HepG2 (cell line): Measurements from ENCODE around the gene TNRC18. TPM values are rescaled to one million over a fixed set of nuclear protein-coding genes. Genes with fewer than 3 reads are reported as not detected.
A peak's percentile ranks its signal among the peaks of the same experiment; 100 is the strongest.

Source experiments
- BRCA1 ChIP-seq: sonication (generic); formaldehyde crosslinking; IDR thresholded peaks from 2 replicates; pipeline ENCODE4 v1.4.0; 2020; ENCODE audit warnings: missing genetic modification reagents
- FLYWCH1 ChIP-seq: sonication (generic); formaldehyde crosslinking; IDR thresholded peaks from 2 replicates; pipeline ENCODE4 v1.8.1; 2023; ENCODE audit warnings: mild to moderate bottlenecking, missing genetic modification reagents
- GATA4 ChIP-seq: sonication (generic); IDR thresholded peaks from 2 replicates; pipeline ENCODE4 v1.6.1; 2016; ENCODE audit warnings: antibody characterized with exemption, low read depth, borderline replicate concordance
- MIER2 ChIP-seq: IDR thresholded peaks from 2 replicates; pipeline ENCODE4 v1.6.1; 2016; ENCODE audit warnings: missing biosample characterization, missing genetic modification reagents
- NCOA1 ChIP-seq: sonication (generic); formaldehyde crosslinking; IDR thresholded peaks from 2 replicates; pipeline ENCODE4 v1.9.0; 2021; ENCODE audit warnings: missing genetic modification reagents
- PAWR ChIP-seq: sonication (generic); formaldehyde crosslinking; IDR thresholded peaks from 2 replicates; pipeline ENCODE4 v1.4.0; 2020; ENCODE audit warnings: missing genetic modification reagents, mild to moderate bottlenecking, borderline replicate concordance
- PHB2 ChIP-seq: fragments of 450-650 bp; IDR thresholded peaks from 2 replicates; pipeline ENCODE4 v1.6.1; 2018; ENCODE audit not compliant: partially characterized antibody
- SOX13 ChIP-seq, 3 experiments: fragments of 450-650 bp in 1 of 3; sonication (generic) in 1 of 3; formaldehyde crosslinking in 1 of 3; IDR thresholded peaks in 2 of 3; conservative IDR thresholded peaks in 1 of 3; 2 replicates each; pipeline versions ENCODE4 v1.5.0 to v1.6.1; 2016 to 2020; ENCODE audit warnings: antibody characterized with exemption in 1 of 3, mild to moderate bottlenecking in 1 of 3, missing compliant biosample characterization in 1 of 3, missing genetic modification reagents in 1 of 3, moderate library complexity in 1 of 3
- SSRP1 ChIP-seq: IDR thresholded peaks from 2 replicates; pipeline ENCODE4 v1.6.1; 2016; ENCODE audit warnings: control low read depth
- THAP7 ChIP-seq: sonication (generic); formaldehyde crosslinking; IDR thresholded peaks from 2 replicates; pipeline ENCODE4 v1.8.1; 2023; ENCODE audit warnings: mild to moderate bottlenecking, missing genetic modification reagents
- TOE1 ChIP-seq: sonication (generic); formaldehyde crosslinking; IDR thresholded peaks from 2 replicates; pipeline ENCODE4 v1.4.0; 2020; ENCODE audit warnings: mild to moderate bottlenecking, missing genetic modification reagents
- ZKSCAN1 ChIP-seq: fragments of 150-350 bp; IDR thresholded peaks from 2 replicates; pipeline ENCODE4 v1.6.1; 2014; ENCODE audit warnings: low read length
- ZNF207 ChIP-seq: fragments of 450-650 bp; IDR thresholded peaks from 2 replicates; pipeline ENCODE4 v1.6.1; 2016; ENCODE audit warnings: antibody characterized with exemption, borderline replicate concordance
- ZNF264 ChIP-seq: sonication (generic); formaldehyde crosslinking; IDR thresholded peaks from 2 replicates; pipeline ENCODE4 v1.4.0; 2020; ENCODE audit warnings: missing genetic modification reagents
- ZNF275 ChIP-seq: sonication (generic); formaldehyde crosslinking; IDR thresholded peaks from 2 replicates; pipeline ENCODE4 v1.8.0; 2022; ENCODE audit warnings: missing genetic modification reagents, mild to moderate bottlenecking, inconsistent platforms, borderline replicate concordance
- ZNF432 ChIP-seq: sonication (generic); formaldehyde crosslinking; IDR thresholded peaks from 2 replicates; pipeline ENCODE4 v1.5.0; 2020; ENCODE audit warnings: missing genetic modification reagents, mild to moderate bottlenecking, borderline replicate concordance
- ZNF510 ChIP-seq: sonication (generic); formaldehyde crosslinking; IDR thresholded peaks from 2 replicates; pipeline ENCODE4 v1.4.0; 2020; ENCODE audit warnings: low read depth, mild to moderate bottlenecking, missing genetic modification reagents
- ZNF549 ChIP-seq: sonication (generic); formaldehyde crosslinking; IDR thresholded peaks from 2 replicates; pipeline ENCODE4 v1.5.0; 2020; ENCODE audit warnings: missing genetic modification reagents
- ZNF576 ChIP-seq: sonication (generic); formaldehyde crosslinking; IDR thresholded peaks from 2 replicates; pipeline ENCODE4 v1.4.0; 2020; ENCODE audit warnings: mild to moderate bottlenecking, missing genetic modification reagents
- ZNF776 ChIP-seq: sonication (generic); formaldehyde crosslinking; IDR thresholded peaks from 2 replicates; pipeline ENCODE4 v1.4.0; 2020; ENCODE audit warnings: mild to moderate bottlenecking, missing genetic modification reagents
- ZNF841 ChIP-seq: sonication (generic); formaldehyde crosslinking; IDR thresholded peaks from 2 replicates; pipeline ENCODE4 v1.8.1; 2023; ENCODE audit warnings: missing genetic modification reagents, borderline replicate concordance
- ZSCAN21 ChIP-seq: sonication (generic); formaldehyde crosslinking; IDR thresholded peaks from 2 replicates; pipeline ENCODE4 v1.8.0; 2022; ENCODE audit warnings: mild to moderate bottlenecking, missing genetic modification reagents, moderate library complexity, borderline replicate concordance
- polyA plus RNA-seq, 8 experiments: library from polyadenylated mRNA; depleted of rRNA in 3 of 8; stranded (reverse) in 7 of 8; unstranded in 1 of 8; fragments of >200 nt; fragmentation: Illumina TruSeq in 4 of 8; extraction: Trizol in 4 of 8; gene quantifications; 2 replicates each; pipeline versions ENCODE4 v1.2.1 to v1.2.3, GENCODE V29; 2011 to 2016; ENCODE audit warnings: low read depth in 4 of 8, missing spikeins in 1 of 8, mixed read lengths in 1 of 8; ENCODE audit not compliant: insufficient read depth in 1 of 8
- total RNA-seq, 5 experiments: library from RNA; depleted of rRNA; stranded (reverse); fragments of >200 nt; fragmentation: Illumina TruSeq; extraction: Trizol; gene quantifications; 2 replicates each; pipeline ENCODE4 v1.2.3, GENCODE V29; 2016; ENCODE audit warnings: low read depth in 1 of 5
- TF ChIP-seq, protein P1 (sequence below): IDR thresholded peaks from 2 replicates; pipeline ENCODE4 v1.6.1; 2016; ENCODE audit warnings: missing compliant biosample characterization, missing genetic modification reagents, borderline replicate concordance
- TF ChIP-seq, protein P2 (sequence below): IDR thresholded peaks from 2 replicates; pipeline ENCODE4 v1.6.1; 2012; ENCODE audit warnings: low read length, improper control_type of control experiment

The TNRC18 gene
- total and polyA plus RNA-seq, 2 of the 13 experiments (the other 11 are each of a cell fraction or from before 2014, with no cell fraction given): 11.7 to 17.4 TPM

DNA sequence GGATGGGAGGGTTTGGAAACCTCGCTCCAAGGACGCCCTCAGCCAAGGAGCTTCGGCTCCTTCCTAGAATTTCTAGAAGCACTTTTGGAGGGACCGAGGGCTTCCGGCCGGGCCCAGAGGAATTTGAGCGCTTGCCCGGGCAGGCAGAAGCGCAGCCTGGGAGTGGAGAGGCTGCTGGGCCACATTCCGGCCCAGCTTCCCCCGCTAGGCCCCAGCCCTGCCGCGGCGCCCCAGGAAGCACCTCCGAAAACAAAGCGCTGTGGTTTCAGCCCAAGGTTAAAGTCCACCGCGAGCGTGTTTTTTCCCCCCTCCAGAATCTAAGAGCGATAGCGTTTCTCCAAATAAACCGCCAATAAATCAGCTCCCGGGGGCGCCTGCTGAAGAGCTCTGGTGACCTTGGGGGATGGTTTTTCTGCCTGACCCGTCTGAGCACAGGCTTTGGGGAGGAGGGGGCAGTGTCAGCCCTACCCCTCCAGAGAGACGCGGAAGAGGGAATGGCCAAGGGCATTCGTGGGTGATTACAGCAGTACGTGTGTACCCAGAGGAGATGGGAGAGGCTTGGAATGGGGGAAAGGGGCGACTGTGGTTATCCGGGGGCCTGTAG, 5.7 kb upstream of the TNRC18 start (continued):
- TF ChIP-seq TOE1 (CRISPR knock-in tag) (peak; percentile 48; the same call in 1 of the 2 replicates), ZNF432 (no peak), ZNF275 (CRISPR knock-in tag) (peak; percentile 92; the same call in 1 of the 2 replicates), FLYWCH1 (CRISPR knock-in tag) (no peak), ZNF549 (CRISPR knock-in tag) (no peak; the same call in 1 of the 2 replicates), BRCA1 (no peak), PHB2 (no peak), ZNF576 (CRISPR knock-in tag) (0 out of 2 replicates have a peak, but pooled peaks have one; percentile 32), ZNF207 (no peak), ZNF510 (CRISPR knock-in tag) (no peak), PAWR (CRISPR knock-in tag) (no peak), NCOA1 (CRISPR knock-in tag) (peak; percentile 31; the same call in 1 of the 2 replicates), SSRP1 (no peak), ZNF264 (CRISPR knock-in tag) (no peak; the same call in 1 of the 2 replicates), MIER2 (CRISPR knock-in tag) (no peak), ZKSCAN1 (no peak), SOX13 (IDR thresholded peaks at IDR 0.05) (peak; percentile 34), SOX13 (CRISPR knock-in tag; conservative IDR thresholded peaks at IDR 0.05 in 1 of 2, IDR thresholded peaks at IDR 0.05 in 1 of 2) (peak in 1 of 2 experiments; percentile 85; a peak in 2 of 4 replicates), ZNF841 (CRISPR knock-in tag) (0 out of 2 replicates have a peak, but pooled peaks have one; percentile 61), GATA4 (no peak), ZSCAN21 (CRISPR knock-in tag) (no peak), ZNF776 (peak; percentile 26; the same call in 1 of the 2 replicates), THAP7 (CRISPR knock-in tag) (peak; percentile 51; the same call in 1 of the 2 replicates)
- TF ChIP-seq, protein P1, sequence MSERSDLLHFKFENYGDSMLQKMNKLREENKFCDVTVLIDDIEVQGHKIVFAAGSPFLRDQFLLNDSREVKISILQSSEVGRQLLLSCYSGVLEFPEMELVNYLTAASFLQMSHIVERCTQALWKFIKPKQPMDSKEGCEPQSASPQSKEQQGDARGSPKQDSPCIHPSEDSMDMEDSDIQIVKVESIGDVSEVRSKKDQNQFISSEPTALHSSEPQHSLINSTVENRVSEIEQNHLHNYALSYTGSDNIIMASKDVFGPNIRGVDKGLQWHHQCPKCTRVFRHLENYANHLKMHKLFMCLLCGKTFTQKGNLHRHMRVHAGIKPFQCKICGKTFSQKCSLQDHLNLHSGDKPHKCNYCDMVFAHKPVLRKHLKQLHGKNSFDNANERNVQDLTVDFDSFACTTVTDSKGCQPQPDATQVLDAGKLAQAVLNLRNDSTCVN (CRISPR knock-in tag): no peak
- TF ChIP-seq, protein P2, sequence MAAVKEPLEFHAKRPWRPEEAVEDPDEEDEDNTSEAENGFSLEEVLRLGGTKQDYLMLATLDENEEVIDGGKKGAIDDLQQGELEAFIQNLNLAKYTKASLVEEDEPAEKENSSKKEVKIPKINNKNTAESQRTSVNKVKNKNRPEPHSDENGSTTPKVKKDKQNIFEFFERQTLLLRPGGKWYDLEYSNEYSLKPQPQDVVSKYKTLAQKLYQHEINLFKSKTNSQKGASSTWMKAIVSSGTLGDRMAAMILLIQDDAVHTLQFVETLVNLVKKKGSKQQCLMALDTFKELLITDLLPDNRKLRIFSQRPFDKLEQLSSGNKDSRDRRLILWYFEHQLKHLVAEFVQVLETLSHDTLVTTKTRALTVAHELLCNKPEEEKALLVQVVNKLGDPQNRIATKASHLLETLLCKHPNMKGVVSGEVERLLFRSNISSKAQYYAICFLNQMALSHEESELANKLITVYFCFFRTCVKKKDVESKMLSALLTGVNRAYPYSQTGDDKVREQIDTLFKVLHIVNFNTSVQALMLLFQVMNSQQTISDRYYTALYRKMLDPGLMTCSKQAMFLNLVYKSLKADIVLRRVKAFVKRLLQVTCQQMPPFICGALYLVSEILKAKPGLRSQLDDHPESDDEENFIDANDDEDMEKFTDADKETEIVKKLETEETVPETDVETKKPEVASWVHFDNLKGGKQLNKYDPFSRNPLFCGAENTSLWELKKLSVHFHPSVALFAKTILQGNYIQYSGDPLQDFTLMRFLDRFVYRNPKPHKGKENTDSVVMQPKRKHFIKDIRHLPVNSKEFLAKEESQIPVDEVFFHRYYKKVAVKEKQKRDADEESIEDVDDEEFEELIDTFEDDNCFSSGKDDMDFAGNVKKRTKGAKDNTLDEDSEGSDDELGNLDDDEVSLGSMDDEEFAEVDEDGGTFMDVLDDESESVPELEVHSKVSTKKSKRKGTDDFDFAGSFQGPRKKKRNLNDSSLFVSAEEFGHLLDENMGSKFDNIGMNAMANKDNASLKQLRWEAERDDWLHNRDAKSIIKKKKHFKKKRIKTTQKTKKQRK: no peak
